Endodermal cell (in vitro differentiated cells): ENCODE results near the gene IFIT2. TPM values are rescaled to one million over a fixed set of nuclear protein-coding genes. Genes with fewer than 3 reads are reported as not detected.
A peak's percentile ranks its signal among the peaks of the same experiment; 100 is the strongest.

ENCODE experiments used
- DNase-seq: peaks from one replicate; pipeline ENCODE4 v3.0.0-alpha.2; 2017
- H3K27ac ChIP-seq: 2 replicates; pipeline ENCODE4 v1.5.1; 2013; ENCODE audit warnings: mild to moderate bottlenecking, low read depth, low read length, moderate library complexity
- H3K27me3 ChIP-seq: 2 replicates; pipeline ENCODE4 v1.6.1; 2013; ENCODE audit warnings: mild to moderate bottlenecking, low read length, moderate library complexity; ENCODE audit not compliant: insufficient read depth, control insufficient read depth, poor library complexity, severe bottlenecking
- H3K36me3 ChIP-seq: 2 replicates; pipeline ENCODE4 v1.7.0; 2013; ENCODE audit warnings: mild to moderate bottlenecking, low read length, moderate library complexity; ENCODE audit not compliant: control insufficient read depth, insufficient read depth
- H3K4me1 ChIP-seq: one replicate; pipeline ENCODE4 v1.7.0; 2013; ENCODE audit warnings: low read length; ENCODE audit not compliant: control insufficient read depth, insufficient read depth
- H3K4me3 ChIP-seq: 2 replicates; pipeline ENCODE4 v1.5.1; 2013; ENCODE audit warnings: mild to moderate bottlenecking, low read length, moderate library complexity
- H3K9ac ChIP-seq: 2 replicates; pipeline ENCODE4 v1.6.1; 2013; ENCODE audit warnings: mild to moderate bottlenecking, low read length, moderate library complexity; ENCODE audit not compliant: poor library complexity, severe bottlenecking; ENCODE audit errors: extremely low read depth
- H3K9me3 ChIP-seq: 2 replicates; pipeline ENCODE4 v1.6.1; 2013; ENCODE audit warnings: mild to moderate bottlenecking, low read length, moderate library complexity; ENCODE audit not compliant: control insufficient read depth
- H3K27ac Mint-ChIP-seq: 2 replicates; pipeline ENCODE4 v1.8.0; 2020; ENCODE audit warnings: mixed read lengths
- H3K27me3 Mint-ChIP-seq: 2 replicates; pipeline ENCODE4 v1.8.0; 2021; ENCODE audit warnings: mild to moderate bottlenecking, mixed read lengths; ENCODE audit not compliant: insufficient read depth
- H3K36me3 Mint-ChIP-seq: 2 replicates; pipeline ENCODE4 v1.8.0; 2020; ENCODE audit warnings: low read depth, mixed read lengths
- H3K4me1 Mint-ChIP-seq: 2 replicates; pipeline ENCODE4 v1.8.0; 2020; ENCODE audit warnings: mixed read lengths
- H3K4me3 Mint-ChIP-seq: 2 replicates; pipeline ENCODE4 v1.8.0; 2020; ENCODE audit warnings: mild to moderate bottlenecking, moderate library complexity, mixed read lengths
- H3K9me3 Mint-ChIP-seq: 2 replicates; pipeline ENCODE4 v1.8.0; 2020; ENCODE audit warnings: mild to moderate bottlenecking, mixed read lengths
- CTCF ChIP-seq: fragments of 200-600 bp; sonication (generic); conservative IDR thresholded peaks from 2 replicates; pipeline ENCODE4 v1.5.0; 2021; ENCODE audit warnings: antibody characterized with exemption, mild to moderate bottlenecking
- WGBS, 2 experiments: methylation state at CpG; one replicate each; pipeline versions ENCODE4 v1.1.5 to v1.1.7; 2013; ENCODE audit warnings: missing lambda C conversion rate in 2 of 2, mixed read lengths in 1 of 2; ENCODE audit not compliant: insufficient coverage in 1 of 2, insufficient read length in 1 of 2; 5-methylcytosine and 5-hydroxymethylcytosine counted together
- total RNA-seq, 2 donors: library from RNA; stranded (reverse); fragmentation: NEBNext Ultra II Directional in 1 of 2; extraction: Animal tissue kit (Norgen Biotek cat#: 25700) in 1 of 2; gene quantifications; 2 replicates in 1 of 2; 3 replicates in 1 of 2; pipeline ENCODE4 v1.2.1, GENCODE V29; 2021

IFIT2 gene
- total RNA-seq, 2 donors from 2014 or later, result 0.37 TPM; not detected in 1

DNA sequence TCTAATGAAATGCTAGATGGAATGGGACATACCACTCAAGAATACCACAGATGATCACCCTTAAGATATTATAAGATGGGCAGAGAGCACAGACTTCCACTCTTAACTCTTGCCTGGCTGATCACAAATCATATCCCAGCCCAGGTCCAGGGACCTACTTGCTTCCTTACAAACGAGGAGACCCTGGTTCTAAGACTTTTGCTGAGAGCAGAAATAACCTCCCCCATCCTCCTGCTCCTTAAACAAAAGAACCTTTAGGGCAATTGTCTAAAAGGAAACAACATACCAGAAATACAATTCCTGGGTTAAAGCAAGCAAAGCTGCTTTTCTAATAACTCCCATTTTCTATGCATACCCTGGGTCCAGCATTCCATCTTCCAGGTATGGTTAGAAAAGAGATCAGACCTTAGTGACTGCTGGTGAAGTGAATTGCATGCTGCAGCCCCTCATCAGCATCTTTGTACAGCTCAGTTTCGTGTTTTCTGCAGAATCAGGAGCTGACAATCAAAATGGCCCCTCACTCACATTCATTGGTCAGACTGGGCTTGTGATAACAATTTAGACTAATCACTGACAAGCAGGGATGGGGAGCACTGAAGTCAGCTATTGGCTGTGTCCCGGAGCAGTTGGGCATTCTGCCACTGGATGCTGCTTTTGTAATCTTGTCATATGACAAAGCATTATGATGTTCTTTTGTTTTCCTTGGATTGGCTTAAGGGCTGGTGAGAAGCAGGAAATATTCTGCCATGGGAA lies 40.5 kb downstream of the IFIT2 start:
- no peak for DNase-seq
- WGBS, 2 experiments, result 89 to 90% methylated on average over 1 to 3 of the region's 3 CpGs
- H3K27me3 Mint-ChIP-seq, result no peaks in the 10 kb centered on the region
- Histone ChIP-seq H3K27me3 (no peaks in the 10 kb centered on the region), H3K4me1 (no peaks in the 10 kb centered on the region), H3K36me3 (no peaks in the 10 kb centered on the region), H3K9me3 (no peaks in the 10 kb centered on the region), H3K9ac (no peak overlapping the region), H3K27ac (no peak overlapping the region), H3K4me3 (no peak overlapping the region)
- no peaks in the 10 kb centered on the region for H3K36me3 Mint-ChIP-seq
- no peak overlapping the region for H3K27ac Mint-ChIP-seq
- peaks cover 17% of the 10 kb centered on the region for H3K4me1 Mint-ChIP-seq
- H3K4me3 Mint-ChIP-seq, result no peak overlapping the region
- TF ChIP-seq CTCF, result no peak
- no peaks in the 10 kb centered on the region for H3K9me3 Mint-ChIP-seq

DNA sequence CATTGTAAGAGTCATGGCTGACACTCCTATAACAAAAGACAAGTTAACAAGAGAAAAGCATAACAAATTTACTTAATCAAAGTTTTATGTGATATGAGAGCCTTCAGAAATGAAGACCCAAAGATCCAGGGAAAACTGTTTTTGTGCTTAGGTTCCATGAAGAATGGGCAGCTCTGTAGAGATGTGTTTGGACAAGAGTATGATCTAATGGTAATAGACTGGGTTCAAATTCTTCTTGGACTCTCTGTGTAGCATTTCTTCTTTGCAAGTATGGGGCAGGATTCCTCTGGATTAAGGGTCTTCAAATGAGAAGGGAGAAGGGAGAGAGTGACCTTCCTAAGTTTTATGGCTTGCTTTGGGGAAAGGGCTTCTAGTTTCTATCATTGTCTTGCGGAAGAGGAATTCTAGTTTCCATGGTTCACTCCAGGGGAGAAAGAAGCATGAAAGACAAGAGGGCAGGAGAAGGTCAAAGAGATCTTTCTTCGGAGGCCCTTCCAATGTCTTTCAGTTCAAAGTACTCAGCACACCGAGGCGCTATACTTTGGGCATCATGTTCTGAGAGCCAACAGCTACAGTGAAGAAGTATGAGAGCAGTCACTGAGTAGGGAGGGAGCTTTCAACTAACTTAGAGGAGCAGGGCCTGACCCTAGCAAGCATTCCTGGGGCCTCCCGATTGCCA lies 41.4 kb downstream of the IFIT2 start:
- Histone ChIP-seq H3K27ac (peak overlapping the region; percentile 32), H3K9ac (no peak overlapping the region), H3K9me3 (no peaks in the 10 kb centered on the region), H3K36me3 (no peaks in the 10 kb centered on the region), H3K4me3 (no peak overlapping the region), H3K4me1 (peaks cover under 1% of the 10 kb centered on the region), H3K27me3 (no peaks in the 10 kb centered on the region)
- whole genome bisulfite sequencing, 2 experiments, result 80 to 93% methylated on average over 2 to 5 of the region's 5 CpGs
- Mint-ChIP-seq H3K27me3 (no peaks in the 10 kb centered on the region), H3K9me3 (no peaks in the 10 kb centered on the region), H3K4me1 (peaks cover 26% of the 10 kb centered on the region), H3K27ac (no peak overlapping the region), H3K4me3 (no peak overlapping the region), H3K36me3 (no peaks in the 10 kb centered on the region)
- TF ChIP-seq CTCF, result no peak
- no peak for DNase-seq

DNA sequence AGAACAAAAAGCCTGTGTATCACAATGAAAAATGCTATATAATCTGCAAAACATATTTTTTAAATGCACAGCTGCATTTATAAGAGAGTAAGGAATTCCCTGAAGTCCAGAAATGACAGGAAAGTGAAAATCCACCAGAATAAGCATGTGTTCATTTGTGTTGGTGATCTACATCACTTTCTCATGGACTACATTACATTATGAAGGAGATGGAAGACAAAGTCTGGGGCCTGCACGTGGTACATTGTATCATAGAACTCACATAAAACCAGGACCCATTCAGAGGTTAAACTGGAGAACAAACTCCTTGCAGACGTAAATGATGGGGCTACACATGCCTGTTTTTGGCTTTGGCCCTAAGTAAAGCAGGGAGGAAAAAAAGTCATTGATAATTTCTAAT lies 42.3 kb downstream of the IFIT2 start:
- WGBS, 2 experiments, result 89% methylated on average over 2 of the region's 2 CpGs; no CpG with 5 or more reads in 1 of the 2 experiments
- H3K27ac Mint-ChIP-seq, result no peak overlapping the region
- no peak for TF ChIP-seq CTCF

More for the DNA sequence above, 42.3 kb downstream of the IFIT2 start:
- Histone ChIP-seq H3K4me1 (peaks cover 5% of the 10 kb centered on the region), H3K27ac (no peak overlapping the region), H3K9ac (no peak overlapping the region), H3K36me3 (no peaks in the 10 kb centered on the region), H3K27me3 (no peaks in the 10 kb centered on the region), H3K9me3 (no peaks in the 10 kb centered on the region), H3K4me3 (no peak overlapping the region)
- Mint-ChIP-seq H3K36me3 (no peaks in the 10 kb centered on the region), H3K4me1 (peaks cover 35% of the 10 kb centered on the region), H3K9me3 (no peaks in the 10 kb centered on the region), H3K4me3 (no peak overlapping the region), H3K27me3 (no peaks in the 10 kb centered on the region)
- DNase-seq, result no peak
